Smooth muscle cell (in vitro differentiated cells): ENCODE measurements around the gene SAYSD1. TPM values are rescaled to one million over a fixed set of nuclear protein-coding genes. Genes with fewer than 3 reads are reported as not detected.

Experiments
- polyA plus RNA-seq: library from polyadenylated mRNA; unstranded; fragments of >200 nt; fragmentation: Nextera tagmentation; extraction: Ambion mirVana; gene quantifications from 2 replicates; pipeline ENCODE4 v1.2.1, GENCODE V29; 2016
- total RNA-seq: library from RNA; depleted of rRNA; stranded (reverse); fragments of >200 nt; gene quantifications from 2 replicates; pipeline ENCODE4 v1.2.3, GENCODE V29; 2014

SAYSD1 gene
- total and polyA plus RNA-seq, 2 experiments from 2014 or later: 6.3 to 7.7 TPM

Other genes with a start within 250 kb of the SAYSD1 start
- gene GLP1R, start 66.4 kb downstream of the SAYSD1 start, total RNA-seq: not detected in 2 replicates
- gene GLP1R, start 66.4 kb downstream of the SAYSD1 start, polyA plus RNA-seq: not detected in 2 replicates
- gene KCNK5, start 114.3 kb upstream of the SAYSD1 start, total RNA-seq: 0.04 TPM in 1 of 2 replicates, not detected in the other
- 0.35 TPM in 1 of 2 replicates, not detected in the other for gene KCNK5, start 114.3 kb upstream of the SAYSD1 start, polyA plus RNA-seq
- gene KCNK17, start 199.2 kb upstream of the SAYSD1 start, total RNA-seq: not detected in 2 replicates
- not detected in 2 replicates for gene KCNK17, start 199.2 kb upstream of the SAYSD1 start, polyA plus RNA-seq
- not detected in 2 replicates for gene KCNK16, start 207.5 kb upstream of the SAYSD1 start, total RNA-seq
- not detected in 2 replicates for gene KCNK16, start 207.5 kb upstream of the SAYSD1 start, polyA plus RNA-seq